SU-DHL-6 (cell line): ENCODE measurements around the gene LHX4.

Experiments
- H2AFZ ChIP-seq: fragments of 200-600 bp; sonication (generic); 2 replicates; pipeline ENCODE4 v1.6.1; 2014; ENCODE audit warnings: low read depth, mild to moderate bottlenecking, moderate library complexity, mixed read lengths, antibody characterized with exemption, low read length; ENCODE audit not compliant: severe bottlenecking
- H3F3A ChIP-seq: fragments of 200-600 bp; shearing (Covaris generic); 2 replicates; pipeline ENCODE4 v1.6.0; 2016; ENCODE audit warnings: antibody characterized with exemption, mild to moderate bottlenecking; ENCODE audit not compliant: insufficient read depth
- H3K27ac ChIP-seq: fragments of 200-600 bp; sonication (generic); 2 replicates; pipeline ENCODE4 v1.5.1; 2016; ENCODE audit warnings: low read depth, mild to moderate bottlenecking, low read length, moderate library complexity, mixed read lengths
- H3K27me3 ChIP-seq: fragments of 200-600 bp; sonication (generic), shearing (Covaris generic); 2 replicates; pipeline ENCODE4 v1.6.0; 2014; ENCODE audit warnings: mild to moderate bottlenecking, low read length
- H3K36me3 ChIP-seq: fragments of 200-600 bp; sonication (generic); 2 replicates; pipeline ENCODE4 v1.6.1; 2014; ENCODE audit warnings: mild to moderate bottlenecking, low read length, mixed read lengths
- H3K4me2 ChIP-seq: fragments of 300-600, 200-600 bp; shearing (Covaris generic), sonication (generic); 2 replicates; pipeline ENCODE4 v1.6.0; 2014; ENCODE audit warnings: low read length, low read depth, mild to moderate bottlenecking; ENCODE audit not compliant: poor library complexity, severe bottlenecking
- H3K4me3 ChIP-seq: fragments of 200-600 bp; sonication (generic); 2 replicates; pipeline ENCODE4 v1.5.1; 2014; ENCODE audit warnings: antibody characterized with exemption, low read length, mild to moderate bottlenecking, mixed read lengths; ENCODE audit not compliant: insufficient read depth, poor library complexity, severe bottlenecking
- H3K79me2 ChIP-seq: fragments of 200-600 bp; sonication (generic); 2 replicates; pipeline ENCODE4 v1.6.1; 2014; ENCODE audit warnings: mild to moderate bottlenecking, low read length, moderate library complexity; ENCODE audit not compliant: insufficient read depth
- H3K9ac ChIP-seq: fragments of 200-600 bp; sonication (generic); 2 replicates; pipeline ENCODE4 v1.7.0; 2014; ENCODE audit warnings: mild to moderate bottlenecking, low read length
- H3K9me2 ChIP-seq: fragments of 200-600 bp; sonication (generic); replicated peaks from 2 replicates; pipeline ENCODE4 v1.6.1; 2014; ENCODE audit warnings: low read length; ENCODE audit not compliant: insufficient read depth
- H3K9me3 ChIP-seq: fragments of 200-600 bp; sonication (generic); 2 replicates; pipeline ENCODE4 v1.6.1; 2014; ENCODE audit warnings: low read length, mixed read lengths; ENCODE audit not compliant: insufficient read depth
- H4K20me1 ChIP-seq: fragments of 200-600 bp; sonication (generic); 2 replicates; pipeline ENCODE4 v1.6.1; 2014; ENCODE audit warnings: low read depth, mild to moderate bottlenecking, antibody characterized with exemption, low read length, moderate library complexity, mixed read lengths
- CTCF ChIP-seq: fragments of 200-600 bp; sonication (generic); IDR thresholded peaks from one replicate; pipeline ENCODE4 v1.5.1; 2017; ENCODE audit warnings: antibody characterized with exemption, mild to moderate bottlenecking, low read length, moderate library complexity; ENCODE audit not compliant: insufficient read depth, poor library complexity, severe bottlenecking
- EZH2phosphoT487 ChIP-seq: fragments of 200-600 bp; sonication (generic), shearing (Covaris generic); conservative IDR thresholded peaks from 2 replicates; pipeline ENCODE4 v1.6.1; 2018; ENCODE audit warnings: mild to moderate bottlenecking, antibody characterized with exemption, low read length, moderate library complexity, mixed read lengths

The LHX4 gene

GRCh38 chr1:180217006-180217405 is 13.1 kb upstream of the LHX4 start:
- H3K36me3 ChIP-seq = no peaks in the 10 kb centered on the region
- H3F3A ChIP-seq = no peaks in the 10 kb centered on the region

GRCh38 chr1:180218806-180219765 is 11.0 kb upstream of the LHX4 start:
- Histone ChIP-seq H3K27me3 (no peaks in the 10 kb centered on the region), H3K4me2 (no peak overlapping the region), H3F3A (no peaks in the 10 kb centered on the region), H3K27ac (no peak overlapping the region), H3K79me2 (no peaks in the 10 kb centered on the region), H2AFZ (no peak overlapping the region), H3K9me3 (no peaks in the 10 kb centered on the region), H3K9me2 (no peaks in the 10 kb centered on the region), H3K9ac (no peak overlapping the region), H3K36me3 (no peaks in the 10 kb centered on the region), H4K20me1 (no peaks in the 10 kb centered on the region), H3K4me3 (no peak overlapping the region)
- no peak for TF ChIP-seq EZH2phosphoT487
- no peak for TF ChIP-seq CTCF

More at GRCh38 chr1:180217006-180217405, 13.1 kb upstream of the LHX4 start:
- Histone ChIP-seq H3K4me3 (no peak overlapping the region), H2AFZ (no peak overlapping the region), H3K4me2 (no peak overlapping the region), H3K27ac (no peak overlapping the region), H3K27me3 (no peaks in the 10 kb centered on the region), H3K9me3 (no peaks in the 10 kb centered on the region), H3K9ac (no peak overlapping the region), H4K20me1 (no peaks in the 10 kb centered on the region), H3K79me2 (no peaks in the 10 kb centered on the region), H3K9me2 (no peaks in the 10 kb centered on the region)
- no peak for TF ChIP-seq CTCF

GRCh38 chr1:180219776-180220175 is 10.3 kb upstream of the LHX4 start:
- Histone ChIP-seq H2AFZ (no peak overlapping the region), H3K9ac (no peak overlapping the region), H3K4me3 (no peak overlapping the region), H3K27me3 (no peaks in the 10 kb centered on the region), H3K4me2 (no peak overlapping the region), H3K9me2 (no peaks in the 10 kb centered on the region), H3K27ac (no peak overlapping the region), H3F3A (no peaks in the 10 kb centered on the region), H4K20me1 (no peaks in the 10 kb centered on the region), H3K79me2 (no peaks in the 10 kb centered on the region), H3K36me3 (no peaks in the 10 kb centered on the region), H3K9me3 (no peaks in the 10 kb centered on the region)
- TF ChIP-seq EZH2phosphoT487 = no peak
- TF ChIP-seq CTCF = no peak
